Heart left ventricle (tissue), 13 donors: ENCODE results near the gene ABO.

Source experiments
- POLR2A ChIP-seq, 2 donors: fragments of 450-650 bp; IDR thresholded peaks; one replicate each; pipeline ENCODE4 v1.6.1; 2017; ENCODE audit warnings: antibody characterized with exemption in 2 of 2, mild to moderate bottlenecking in 2 of 2, moderate library complexity in 2 of 2
- TF ChIP-seq, protein P1 (sequence below), 12 donors: fragments of 200-600 bp; sonication (generic) in 4 of 12; IDR thresholded peaks; one replicate each; pipeline versions ENCODE4 v1.5.0 to v1.8.0; 2018 to 2022; ENCODE audit warnings: antibody characterized with exemption in 12 of 12, mild to moderate bottlenecking in 5 of 12
- donor health status: ischemic (EF 13 %, LVEDD 7.1; RV severe dilation, severe dysfunction).
- donor health status: DM: no; HTN: yes; CAD: no.
- donor health status: DM: no; HTN: no; CAD: no.
- donor health status: ischemic (EF 25% LVEDD 6.9; RV normal size, moderate dysfunction).
- donor health status: ischemic (EF 25% LVEDD 5.7; RV mildly dilated, moderate dysfunction).
- donor health status: ischemic (EF 35%, LVEDD 5.7; RV mildly dilated, moderate dysfunction).
- donor health status: nonischemic (EF 11% LVEDD 7.7; RV severe dilation, severe dysfunction).
- donor health status: DM: yes; HTN: yes; CAD: no.
- donor health status: PGD.
- donor health status: ischemic (EF 29% LVEDD 5.4; RV normal size, mild dysfunction).
- donor health status: nonischemic (EF 23%, LVEDD 6.1; RV moderate dilation, normal function).

DNA sequence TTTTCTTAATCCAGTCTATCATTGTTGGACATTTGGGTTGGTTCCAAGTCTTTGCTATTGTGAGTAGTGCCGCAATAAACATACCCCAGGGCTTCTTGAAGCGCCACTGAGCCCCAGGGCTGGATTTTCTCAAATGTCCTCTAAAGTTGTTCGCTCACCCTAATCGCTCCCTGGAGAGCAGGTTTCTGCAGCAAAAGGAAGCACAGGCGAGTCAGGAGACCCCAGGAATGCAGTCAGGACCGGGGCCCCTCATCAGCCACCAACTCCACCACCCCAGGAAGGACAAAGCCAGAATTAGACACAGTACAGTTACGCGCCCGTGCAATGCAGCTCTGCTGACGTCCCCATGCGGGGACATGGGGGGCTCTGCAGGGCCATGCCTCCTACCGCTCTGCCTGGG, 50.2 kb downstream of the ABO start:
- TF ChIP-seq, protein P1, sequence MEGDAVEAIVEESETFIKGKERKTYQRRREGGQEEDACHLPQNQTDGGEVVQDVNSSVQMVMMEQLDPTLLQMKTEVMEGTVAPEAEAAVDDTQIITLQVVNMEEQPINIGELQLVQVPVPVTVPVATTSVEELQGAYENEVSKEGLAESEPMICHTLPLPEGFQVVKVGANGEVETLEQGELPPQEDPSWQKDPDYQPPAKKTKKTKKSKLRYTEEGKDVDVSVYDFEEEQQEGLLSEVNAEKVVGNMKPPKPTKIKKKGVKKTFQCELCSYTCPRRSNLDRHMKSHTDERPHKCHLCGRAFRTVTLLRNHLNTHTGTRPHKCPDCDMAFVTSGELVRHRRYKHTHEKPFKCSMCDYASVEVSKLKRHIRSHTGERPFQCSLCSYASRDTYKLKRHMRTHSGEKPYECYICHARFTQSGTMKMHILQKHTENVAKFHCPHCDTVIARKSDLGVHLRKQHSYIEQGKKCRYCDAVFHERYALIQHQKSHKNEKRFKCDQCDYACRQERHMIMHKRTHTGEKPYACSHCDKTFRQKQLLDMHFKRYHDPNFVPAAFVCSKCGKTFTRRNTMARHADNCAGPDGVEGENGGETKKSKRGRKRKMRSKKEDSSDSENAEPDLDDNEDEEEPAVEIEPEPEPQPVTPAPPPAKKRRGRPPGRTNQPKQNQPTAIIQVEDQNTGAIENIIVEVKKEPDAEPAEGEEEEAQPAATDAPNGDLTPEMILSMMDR (IDR thresholded peaks at IDR 0.05) = no peak
- TF ChIP-seq POLR2A (IDR thresholded peaks at IDR 0.05) = no peak
